Prostate gland (tissue), 2 donors: ENCODE results near the gene CAVIN4.

Source experiments
- CTCF ChIP-seq, 4 experiments: fragments of 200-600 bp in 2 of 4; fragments of 450-650 bp in 2 of 4; sonication (generic) in 2 of 4; IDR thresholded peaks; 1 replicate in 3 of 4; 2 replicates in 1 of 4; pipeline ENCODE4 v1.5.1; 2016 to 2019; ENCODE audit warnings: antibody characterized with exemption in 4 of 4, mild to moderate bottlenecking in 2 of 4, moderate library complexity in 2 of 4
- POLR2A ChIP-seq: fragments of 450-650 bp; IDR thresholded peaks from one replicate; pipeline ENCODE4 v1.6.1; 2016; ENCODE audit warnings: antibody characterized with exemption, mild to moderate bottlenecking

- TF ChIP-seq POLR2A: no peak
- TF ChIP-seq CTCF (IDR thresholded peaks at IDR 0.05): no peak
These were observed 20.8 kb upstream of the CAVIN4 start for GRCh38 chr9:100557053-100557452.
